Measurements from ENCODE around the gene ADAM11.

GRCh38 chr17:44786551-44787081 is 27.8 kb downstream of the ADAM11 start:
- TF ChIP-seq POLR2A (IDR thresholded peaks at IDR 0.05; ENCODE audit: low read length): no peak
- TF ChIP-seq CTCF (IDR thresholded peaks at IDR 0.05): no peak
- no peak for TF ChIP-seq USF2 (IDR thresholded peaks at IDR 0.05)
- no peak for TF ChIP-seq RFX5 (IDR thresholded peaks at IDR 0.05)
- TF ChIP-seq JUNB (IDR thresholded peaks at IDR 0.05): no peak
- no peak for TF ChIP-seq EHF (CRISPR knock-in tag; IDR thresholded peaks at IDR 0.05)
- TF ChIP-seq NR3C1 (IDR thresholded peaks at IDR 0.05): no peak

All from A549 (cell line).